Ramos (cell line): ENCODE results near the gene ZC3H10.
"Not testable (repeated sequence)": the region's sequence is repeated elsewhere in the genome, so short reads cannot be mapped to it uniquely, and the experiment has no call there.

Experiments used
- in situ Hi-C: fragments of 300-500 bp; cut with MboI; formaldehyde crosslinking; loops from one replicate; pipeline ENCODE4 v1.14.3; 2022; ENCODE audit warnings: low sequenced_read_pairs; ENCODE audit not compliant: unreplicated experiment

Gene ZC3H10

GRCh38 chr12:56117778-56118687 lies at the start of gene ZC3H10:
ZC3H10 (plus strand) TSS chr12:56118266; CDS start chr12:56120563, 2,297 bp downstream.
- in situ Hi-C loops: no loop called here

GRCh38 chr12:56071648-56072047 lies 46.4 kb upstream of the ZC3H10 start:
- in situ Hi-C loops: no loop called here

GRCh38 chr12:56074396-56074795 lies 43.7 kb upstream of the ZC3H10 start:
- in situ Hi-C loops: no loop called here

GRCh38 chr12:56077966-56078365 lies 40.1 kb upstream of the ZC3H10 start:
- in situ Hi-C loops: not testable (repeated sequence)

- in situ Hi-C loops: no loop called here
Measured at GRCh38 chr12:56078427-56078826, 39.6 kb upstream of the ZC3H10 start.

GRCh38 chr12:56078931-56079722 lies 38.9 kb upstream of the ZC3H10 start:
- in situ Hi-C loops: no loop called here

GRCh38 chr12:56079723-56080555 lies 38.1 kb upstream of the ZC3H10 start, which contains the start of gene ERBB3:
ERBB3 (plus strand) TSS chr12:56080165; CDS start chr12:56080301, 136 bp downstream.
- in situ Hi-C loops: no loop called here

- in situ Hi-C loops: no loop called here
Measured at GRCh38 chr12:56080556-56081138, 37.4 kb upstream of the ZC3H10 start.

GRCh38 chr12:56081393-56082347 lies 36.4 kb upstream of the ZC3H10 start:
- in situ Hi-C loops: no loop called here

- in situ Hi-C loops: no loop called here
Measured at GRCh38 chr12:56082382-56082781, 35.7 kb upstream of the ZC3H10 start.

- in situ Hi-C loops: no loop called here
Measured at GRCh38 chr12:56082967-56083366, 35.1 kb upstream of the ZC3H10 start.

- in situ Hi-C loops: no loop called here
Measured at GRCh38 chr12:56084958-56085543, 33.0 kb upstream of the ZC3H10 start.

GRCh38 chr12:56086096-56086495 lies 32.0 kb upstream of the ZC3H10 start:
- in situ Hi-C loops: no loop called here

GRCh38 chr12:56086608-56087007 lies 31.5 kb upstream of the ZC3H10 start:
- in situ Hi-C loops: no loop called here

GRCh38 chr12:56087220-56087619 lies 30.8 kb upstream of the ZC3H10 start:
- in situ Hi-C loops: no loop called here

- in situ Hi-C loops: no loop called here
Measured at GRCh38 chr12:56097738-56098137, 20.3 kb upstream of the ZC3H10 start.

- in situ Hi-C loops: no loop called here
Measured at GRCh38 chr12:56098592-56098991, 19.5 kb upstream of the ZC3H10 start.

GRCh38 chr12:56099787-56100186 lies 18.3 kb upstream of the ZC3H10 start:
- in situ Hi-C loops: no loop called here
